Measurements from ENCODE around the gene HARBI1.

DNA sequence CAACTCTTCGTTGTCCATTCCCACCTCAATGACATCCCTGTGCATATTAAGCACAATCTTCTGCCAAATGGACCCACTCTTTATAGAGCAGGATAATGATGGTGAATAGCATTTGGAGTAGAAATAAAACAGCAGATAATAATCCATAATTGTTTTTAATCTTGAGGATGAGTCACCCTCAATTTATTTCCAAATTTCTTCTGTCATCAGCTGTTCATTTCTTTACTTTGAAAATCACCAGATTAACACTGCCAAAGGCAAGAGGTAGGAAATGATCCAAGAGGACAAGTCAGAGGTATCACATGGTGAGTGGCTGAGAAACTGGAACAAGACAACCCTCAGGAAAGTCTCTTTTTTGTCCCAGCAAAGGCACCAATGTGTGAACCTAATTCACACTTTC, 15.9 kb downstream of the HARBI1 start:
- TF ChIP-seq, protein P1, sequence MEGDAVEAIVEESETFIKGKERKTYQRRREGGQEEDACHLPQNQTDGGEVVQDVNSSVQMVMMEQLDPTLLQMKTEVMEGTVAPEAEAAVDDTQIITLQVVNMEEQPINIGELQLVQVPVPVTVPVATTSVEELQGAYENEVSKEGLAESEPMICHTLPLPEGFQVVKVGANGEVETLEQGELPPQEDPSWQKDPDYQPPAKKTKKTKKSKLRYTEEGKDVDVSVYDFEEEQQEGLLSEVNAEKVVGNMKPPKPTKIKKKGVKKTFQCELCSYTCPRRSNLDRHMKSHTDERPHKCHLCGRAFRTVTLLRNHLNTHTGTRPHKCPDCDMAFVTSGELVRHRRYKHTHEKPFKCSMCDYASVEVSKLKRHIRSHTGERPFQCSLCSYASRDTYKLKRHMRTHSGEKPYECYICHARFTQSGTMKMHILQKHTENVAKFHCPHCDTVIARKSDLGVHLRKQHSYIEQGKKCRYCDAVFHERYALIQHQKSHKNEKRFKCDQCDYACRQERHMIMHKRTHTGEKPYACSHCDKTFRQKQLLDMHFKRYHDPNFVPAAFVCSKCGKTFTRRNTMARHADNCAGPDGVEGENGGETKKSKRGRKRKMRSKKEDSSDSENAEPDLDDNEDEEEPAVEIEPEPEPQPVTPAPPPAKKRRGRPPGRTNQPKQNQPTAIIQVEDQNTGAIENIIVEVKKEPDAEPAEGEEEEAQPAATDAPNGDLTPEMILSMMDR (conservative IDR thresholded peaks at IDR 0.05) = no peak
- no peak for TF ChIP-seq ZFX (IDR thresholded peaks at IDR 0.05)
